ENCODE data around the gene FAF1.
"Not testable (repeated sequence)": the region's sequence is repeated elsewhere in the genome, so short reads cannot be mapped to it uniquely, and the experiment has no call there.

Gene FAF1

DNA sequence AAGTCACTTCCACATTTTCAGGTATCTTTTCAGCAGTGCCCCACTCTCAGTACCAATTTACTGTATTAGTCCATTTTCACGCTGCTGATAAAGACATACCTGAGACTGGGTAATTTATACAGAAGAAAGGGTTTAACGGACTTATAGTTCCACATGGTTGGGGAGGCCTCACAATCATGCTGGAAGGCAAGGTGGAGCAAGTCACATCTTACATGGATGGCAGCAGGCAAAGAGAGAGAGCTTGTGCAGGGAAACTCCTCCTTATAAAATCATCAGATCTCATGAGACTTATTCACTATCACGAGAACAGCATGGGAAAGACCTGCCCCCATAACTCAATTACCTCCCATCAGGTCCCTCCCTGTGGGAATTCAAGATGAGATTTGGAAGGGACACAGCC, 203.5 kb downstream of the FAF1 start:
- ATAC-seq: not testable (repeated sequence)

DNA sequence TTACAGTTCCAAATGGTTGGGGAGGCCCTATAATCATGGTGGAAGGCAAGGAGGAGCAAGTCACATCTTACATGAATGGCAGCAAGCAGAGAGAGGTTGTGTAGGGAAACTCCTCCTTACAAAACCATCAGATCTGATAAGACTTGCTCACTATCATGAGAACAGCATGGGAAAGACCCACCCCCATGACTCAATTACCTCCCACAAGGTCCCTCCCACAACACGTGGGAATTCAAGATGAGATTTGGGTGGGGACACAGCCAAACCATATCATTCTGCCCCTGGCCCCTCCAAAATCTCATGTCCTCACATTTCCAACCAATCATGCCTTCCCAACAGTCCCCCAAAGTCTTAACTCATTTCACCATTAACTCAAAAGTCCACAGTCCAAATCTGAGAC, 205.3 kb downstream of the FAF1 start:
- not testable (repeated sequence) for ATAC-seq

DNA sequence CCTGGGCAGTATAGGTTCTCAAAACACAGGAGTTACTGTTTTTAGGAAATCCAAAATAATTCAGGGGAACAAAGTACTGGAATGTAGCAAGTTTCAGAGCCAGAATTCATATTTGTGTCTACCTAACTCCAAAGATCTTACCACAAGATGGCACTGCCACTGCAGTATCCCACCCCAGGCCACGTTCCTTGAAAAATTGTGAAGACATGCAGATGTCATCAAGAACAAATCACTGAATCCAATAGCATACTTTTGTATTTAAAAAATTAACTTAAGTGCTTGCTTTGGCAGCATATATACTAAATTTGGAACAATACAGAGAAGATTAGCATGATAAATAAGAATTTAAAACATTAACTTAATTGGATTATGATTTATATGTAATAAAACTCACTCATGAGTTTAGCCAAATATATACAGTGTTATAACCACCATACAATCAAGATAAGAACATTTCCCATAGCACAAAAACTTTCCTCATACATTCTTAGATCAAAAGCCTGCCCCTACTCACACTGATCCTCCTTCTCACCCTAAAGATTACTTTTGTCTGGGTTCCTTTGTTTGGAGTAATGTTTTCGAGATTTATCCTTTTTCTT, 209.9 kb downstream of the FAF1 start:
- no peak for ATAC-seq

DNA sequence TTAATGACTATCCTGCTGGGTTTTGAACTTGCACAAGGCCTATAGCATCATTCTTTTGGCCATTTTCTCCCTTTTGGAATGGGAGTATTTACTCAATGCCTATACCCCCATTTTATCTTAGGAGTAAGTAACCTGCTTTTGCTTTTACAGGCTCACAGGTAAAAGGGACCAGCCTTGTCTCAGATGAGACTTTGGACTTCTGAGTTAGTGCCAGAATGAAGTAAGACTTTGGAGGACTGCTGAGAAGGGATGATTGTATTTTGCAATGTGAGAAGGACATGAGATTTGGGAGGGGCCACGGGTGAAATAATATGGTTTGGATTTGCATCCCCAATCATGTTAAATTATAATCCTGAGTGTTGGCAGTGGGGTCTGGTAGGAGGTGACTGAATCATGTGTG, 212.7 kb downstream of the FAF1 start:
- ATAC-seq: no peak

DNA sequence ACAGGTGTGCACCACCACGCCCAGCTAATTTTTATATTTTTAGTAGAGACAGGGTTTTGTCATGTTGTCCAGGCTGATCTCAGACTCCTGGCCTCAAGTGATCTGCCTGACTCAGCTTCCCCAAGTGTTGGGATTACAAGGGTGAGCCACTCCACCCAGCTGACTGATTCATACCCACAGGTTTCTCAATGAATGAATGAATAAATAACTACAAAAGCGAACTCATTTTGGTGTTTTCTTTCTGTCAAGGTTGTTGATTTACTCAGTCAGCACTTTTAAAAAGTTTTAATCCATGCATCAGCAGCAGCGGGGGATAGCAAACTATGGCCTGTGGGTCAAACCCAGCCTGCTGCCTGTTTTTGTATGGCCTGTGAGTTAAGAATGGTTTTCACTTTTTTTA, 217.5 kb downstream of the FAF1 start:
- no peak for ATAC-seq

DNA sequence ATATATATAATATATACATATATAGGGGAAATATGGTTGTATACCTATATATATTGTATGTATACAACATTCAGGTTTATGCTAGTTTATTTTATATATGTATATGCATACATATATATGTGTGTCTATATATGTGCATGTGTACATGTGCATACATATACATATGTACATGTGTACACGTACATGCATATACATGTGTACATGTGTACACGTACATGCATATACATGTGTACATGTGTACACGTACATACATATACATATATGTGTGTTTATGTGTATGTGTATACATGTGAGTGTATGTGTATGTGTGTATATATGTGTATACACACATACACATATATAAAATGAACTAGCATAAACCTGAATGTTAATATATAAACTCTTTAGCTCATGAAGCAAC, 220.9 kb downstream of the FAF1 start:
- no peak for ATAC-seq

DNA sequence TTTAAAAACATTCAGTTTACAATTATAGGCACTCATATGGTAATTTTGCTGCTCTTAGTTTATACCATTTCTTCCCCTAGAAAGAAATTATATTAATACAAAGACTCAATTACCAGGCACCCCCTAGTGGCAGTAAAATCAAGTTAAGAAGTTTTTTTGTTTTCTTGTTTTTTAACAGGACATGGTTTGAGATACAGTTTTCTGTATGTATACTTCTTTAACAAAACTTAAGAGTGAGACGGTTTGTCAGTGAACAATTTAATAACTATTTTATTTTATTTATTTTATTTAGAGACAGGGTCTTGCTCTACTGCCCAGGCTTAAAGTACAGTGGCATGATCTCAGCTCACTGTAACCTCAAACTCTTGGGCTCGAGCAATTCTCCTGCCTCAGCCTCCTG, 224.6 kb downstream of the FAF1 start:
- ATAC-seq: no peak

DNA sequence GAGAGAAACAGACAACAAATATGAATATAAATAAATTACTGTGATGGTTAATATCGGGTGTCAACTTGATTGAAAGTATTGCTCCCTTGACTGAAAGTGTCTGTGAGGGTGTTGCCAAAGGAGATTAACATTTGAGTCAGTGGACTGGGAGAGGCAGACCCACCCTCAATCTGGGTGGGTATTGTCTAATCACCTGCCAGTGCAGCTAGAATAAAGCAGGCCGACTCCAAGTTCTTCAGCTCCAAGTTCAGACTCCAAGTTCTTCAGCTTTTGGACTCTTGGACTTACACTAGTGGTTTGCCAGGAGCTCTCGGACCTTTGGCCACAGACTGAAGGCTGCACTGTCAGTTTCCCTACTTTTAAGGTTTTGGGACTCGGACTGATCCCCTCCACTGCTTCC, 232.5 kb downstream of the FAF1 start:
- ATAC-seq: not testable (repeated sequence)

DNA sequence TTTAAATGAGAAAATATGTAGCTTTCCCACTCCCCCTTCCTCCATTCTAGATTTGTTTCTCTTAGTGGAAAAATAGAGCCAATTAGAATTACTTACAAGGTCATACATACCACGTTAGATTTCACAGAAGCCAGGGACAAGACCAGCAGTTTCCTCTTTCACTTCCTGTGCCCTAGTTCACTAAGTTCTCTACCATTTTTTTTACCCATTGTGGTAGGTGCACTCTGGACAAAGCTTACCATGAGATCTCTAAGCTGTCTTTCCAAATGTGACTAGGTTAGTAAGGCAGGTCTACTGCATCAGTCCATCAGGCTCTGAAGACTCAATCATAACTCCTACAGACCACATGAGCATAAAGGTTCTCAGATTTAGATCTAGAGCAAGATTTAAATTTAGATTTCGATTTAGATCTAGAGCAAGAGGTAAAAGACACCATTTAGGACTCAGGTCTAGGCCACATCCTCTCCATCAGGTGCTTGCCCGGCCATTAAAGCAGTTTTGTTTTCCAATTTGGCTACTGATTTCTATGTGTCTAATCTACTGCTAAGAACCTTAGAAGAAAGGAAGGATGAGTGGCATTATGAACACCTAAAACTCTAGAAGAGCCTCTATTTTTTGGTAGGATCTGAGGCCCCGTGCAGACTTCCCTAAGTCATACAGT, 235.3 kb downstream of the FAF1 start:
- ATAC-seq: peak; percentile 46 to 48

DNA sequence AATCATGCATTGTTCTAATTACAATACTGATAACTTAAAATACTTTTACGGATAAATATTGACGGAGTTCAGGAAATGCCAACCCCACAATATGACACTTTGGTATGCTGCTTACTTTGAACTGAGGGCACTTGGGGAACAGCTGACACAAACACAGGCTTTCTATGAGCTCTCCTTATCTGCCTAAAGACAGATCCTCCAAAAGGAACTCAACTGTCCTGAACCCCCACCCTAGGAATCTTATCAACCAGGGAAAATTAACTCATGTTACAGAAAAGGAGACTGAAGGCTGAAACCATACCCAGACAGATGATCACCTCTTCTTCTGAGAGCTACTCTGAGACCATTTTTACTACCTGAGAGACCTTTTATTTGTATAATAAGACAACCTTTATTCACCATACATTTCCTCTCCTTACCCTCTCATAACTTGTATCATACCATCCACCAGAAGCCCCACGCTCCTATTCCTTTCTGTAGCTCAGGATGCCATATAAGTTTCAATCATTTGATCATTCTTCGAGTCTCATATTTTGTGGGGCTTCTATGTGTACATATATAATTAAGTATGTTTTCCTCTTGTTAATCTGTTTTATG, 239.5 kb downstream of the FAF1 start:
- no peak for ATAC-seq

DNA sequence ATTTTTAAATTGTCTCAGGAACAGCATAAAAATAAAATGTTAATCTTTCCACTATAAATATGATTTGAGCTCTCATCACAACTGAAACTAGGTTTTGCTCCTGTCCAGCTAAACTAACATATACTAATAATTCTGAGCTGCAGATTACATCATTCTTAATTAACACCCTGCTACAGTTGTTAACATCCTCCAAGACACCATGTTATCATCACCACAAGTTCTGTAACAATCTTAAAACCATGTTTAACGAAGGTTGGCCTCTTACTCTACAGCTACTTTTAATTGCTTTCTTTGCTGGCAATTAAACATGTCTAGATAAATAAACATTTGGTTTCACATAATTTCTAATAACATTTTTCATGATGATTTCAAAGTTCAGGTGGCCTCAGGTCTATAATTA, 240.9 kb downstream of the FAF1 start:
- ATAC-seq: no peak

DNA sequence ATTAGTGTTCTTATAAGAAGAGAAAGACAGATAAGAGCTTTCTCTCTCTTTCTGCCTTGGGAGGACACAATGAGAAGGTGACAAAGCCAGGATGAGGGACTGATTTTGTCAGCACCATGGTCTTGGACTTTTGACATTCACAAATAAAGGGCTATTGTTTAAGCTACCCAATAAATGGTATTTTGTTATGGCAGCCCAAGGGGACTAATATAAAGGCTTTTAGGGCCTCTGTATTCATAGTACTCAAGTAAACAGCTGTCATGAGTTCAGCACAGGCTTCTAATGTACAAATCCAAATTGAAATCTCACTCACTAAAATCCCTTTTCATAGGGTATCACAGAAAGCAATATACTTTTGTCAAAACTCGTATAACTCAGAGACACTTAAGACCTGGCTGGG, 242.7 kb downstream of the FAF1 start:
- ATAC-seq: no peak

DNA sequence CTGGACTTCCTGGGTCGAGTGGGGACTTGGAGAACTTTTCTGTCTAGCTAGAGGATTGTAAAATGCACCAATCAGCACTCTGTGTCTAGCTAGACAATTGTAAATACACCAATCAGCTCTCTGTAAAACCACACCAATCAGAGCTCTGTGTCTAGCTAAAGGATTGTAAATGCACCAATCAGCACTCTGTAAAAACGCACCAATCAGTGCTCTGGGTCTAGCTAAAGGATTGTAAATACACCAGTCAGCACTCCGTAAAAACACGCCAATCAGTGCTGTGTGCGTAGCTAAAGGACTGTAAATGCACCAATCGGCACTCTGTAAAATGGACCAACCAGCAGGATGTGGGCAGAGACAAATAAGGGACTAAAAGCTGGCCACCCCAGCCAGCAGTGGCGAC, 243.6 kb downstream of the FAF1 start:
- not testable (repeated sequence) for ATAC-seq

DNA sequence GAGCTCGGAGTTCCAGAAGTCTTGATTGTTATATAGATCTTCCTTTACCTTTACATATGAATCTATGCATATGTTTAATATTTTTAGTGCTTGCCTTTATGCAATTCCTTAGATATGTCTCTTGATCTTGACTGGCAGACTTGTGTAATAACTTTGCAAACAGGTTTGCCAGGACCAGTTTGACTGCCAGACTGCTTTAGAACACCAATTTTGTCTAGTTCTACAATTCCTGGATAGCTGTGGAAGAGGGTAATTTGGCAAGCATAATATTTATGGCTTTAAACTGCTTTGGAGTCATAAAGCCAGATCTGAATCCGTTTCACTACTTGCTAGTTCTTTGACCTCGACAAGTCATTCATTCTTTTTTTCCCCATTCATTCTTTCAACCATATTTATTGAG, 250.0 kb downstream of the FAF1 start:
- no peak for ATAC-seq

DNA sequence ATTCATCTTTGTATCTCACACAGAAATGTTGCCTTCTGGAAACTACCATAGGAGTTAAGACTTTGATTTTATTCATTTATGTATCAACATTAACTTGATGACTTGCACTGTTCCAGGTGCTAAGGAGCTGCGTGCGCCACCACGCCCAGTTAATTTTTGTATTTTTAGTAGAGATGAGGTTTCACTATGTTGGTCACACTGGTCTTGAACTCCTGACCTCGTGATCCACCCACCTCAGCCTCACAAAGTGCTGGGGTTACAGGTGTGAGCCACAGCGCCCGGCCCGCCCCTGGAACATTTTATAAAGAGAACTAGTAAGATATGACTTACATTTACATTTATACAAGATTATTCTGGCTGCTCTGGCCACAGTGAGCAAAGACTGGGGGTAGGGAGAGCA, 252.2 kb downstream of the FAF1 start:
- peak in 1 of 2 donors; percentile 13 for ATAC-seq

DNA sequence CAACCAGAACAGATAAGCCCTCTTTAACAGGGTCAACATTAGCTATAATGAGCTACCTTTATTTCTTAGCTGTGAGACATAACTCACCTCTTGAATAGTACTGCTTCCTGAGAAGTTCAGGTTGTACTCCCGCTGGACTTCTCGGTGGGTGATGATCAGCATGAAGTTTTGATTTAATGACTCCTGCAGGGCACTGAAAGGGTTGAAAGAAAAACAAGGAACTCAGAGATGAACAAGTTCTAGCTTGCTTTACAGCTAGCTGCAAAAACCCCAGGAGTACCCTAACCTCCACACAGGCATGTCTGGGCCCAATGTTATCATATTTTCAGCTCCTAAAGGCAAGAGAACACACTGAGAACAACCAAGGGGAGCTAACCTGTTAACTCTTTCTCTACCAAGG, 254.4 kb downstream of the FAF1 start:
- no peak for ATAC-seq

DNA sequence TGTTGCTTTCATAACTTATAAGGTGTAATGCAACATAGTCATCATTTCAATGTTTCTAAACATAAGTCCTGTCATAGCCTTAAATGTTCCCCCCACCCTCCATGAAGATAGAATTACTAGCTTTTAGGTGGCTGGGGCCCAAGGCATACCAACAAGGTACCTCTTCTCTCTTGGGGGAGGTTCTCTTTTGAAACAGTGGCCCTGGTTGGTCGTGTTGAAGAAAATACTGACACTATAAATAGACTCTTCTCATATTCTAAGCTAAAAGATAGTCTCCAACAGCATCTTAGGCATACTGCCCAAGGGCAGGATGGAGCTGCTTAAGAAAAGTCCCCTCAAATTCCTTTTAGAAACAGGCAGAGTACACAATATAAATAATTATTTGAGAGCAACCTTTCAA, 255.0 kb downstream of the FAF1 start:
- ATAC-seq: peak in 1 of 2 donors; percentile 38

DNA sequence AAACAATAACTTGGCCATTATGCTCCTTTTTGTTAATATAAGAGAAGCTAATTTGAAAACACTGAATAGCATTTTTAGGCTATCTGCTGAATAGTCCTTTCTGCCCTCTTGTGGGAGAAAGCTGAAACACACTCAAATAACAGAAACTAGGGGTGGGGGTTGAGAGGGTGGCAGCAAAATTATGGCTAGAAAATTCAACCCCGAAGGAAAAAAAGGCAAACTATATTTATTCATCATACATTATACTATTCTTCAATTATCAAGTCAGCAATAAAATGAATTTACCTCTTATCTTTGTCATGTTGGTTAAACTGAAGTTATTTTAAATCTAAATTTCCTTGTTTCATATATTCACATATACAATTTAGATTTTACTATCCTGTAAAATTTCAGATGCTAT, 255.9 kb downstream of the FAF1 start:
- no peak for ATAC-seq

DNA sequence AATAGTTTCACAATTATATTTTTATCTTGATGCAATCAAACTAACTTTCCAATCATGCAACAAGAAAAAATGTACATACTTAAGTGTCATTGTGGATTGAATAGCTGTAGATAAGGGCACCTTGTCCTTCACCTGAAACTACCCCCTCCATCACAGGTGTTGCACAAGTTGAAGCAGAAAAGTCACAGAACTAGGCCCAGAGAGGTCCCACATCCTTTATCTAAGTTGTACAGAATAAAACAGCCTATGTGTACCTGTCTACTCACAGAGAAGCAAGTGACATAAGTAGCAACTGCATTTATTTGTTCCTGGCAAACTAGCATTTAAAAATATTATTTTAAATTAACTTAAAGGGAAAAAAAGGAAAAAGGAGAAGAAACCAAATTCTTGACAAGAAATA, 256.8 kb downstream of the FAF1 start:
- no peak for ATAC-seq

DNA sequence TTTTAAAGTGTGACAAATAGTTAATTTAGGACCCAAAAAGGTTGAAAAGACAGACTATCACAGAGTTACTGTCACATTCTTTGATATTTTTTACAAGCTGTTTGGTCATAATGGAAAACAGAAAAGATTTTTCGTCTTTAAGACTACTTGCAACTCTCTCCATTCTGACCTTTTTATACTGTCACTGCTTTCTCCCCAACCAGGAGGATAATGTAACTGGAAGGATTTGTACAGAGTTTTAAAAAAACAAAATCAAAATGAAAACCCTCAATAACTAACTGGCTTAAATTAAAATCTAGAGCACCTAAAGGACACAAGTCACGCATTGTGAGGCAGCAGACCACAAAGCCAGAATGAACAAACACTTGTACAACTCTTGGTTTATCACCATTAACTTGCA, 257.7 kb downstream of the FAF1 start:
- no peak for ATAC-seq

DNA sequence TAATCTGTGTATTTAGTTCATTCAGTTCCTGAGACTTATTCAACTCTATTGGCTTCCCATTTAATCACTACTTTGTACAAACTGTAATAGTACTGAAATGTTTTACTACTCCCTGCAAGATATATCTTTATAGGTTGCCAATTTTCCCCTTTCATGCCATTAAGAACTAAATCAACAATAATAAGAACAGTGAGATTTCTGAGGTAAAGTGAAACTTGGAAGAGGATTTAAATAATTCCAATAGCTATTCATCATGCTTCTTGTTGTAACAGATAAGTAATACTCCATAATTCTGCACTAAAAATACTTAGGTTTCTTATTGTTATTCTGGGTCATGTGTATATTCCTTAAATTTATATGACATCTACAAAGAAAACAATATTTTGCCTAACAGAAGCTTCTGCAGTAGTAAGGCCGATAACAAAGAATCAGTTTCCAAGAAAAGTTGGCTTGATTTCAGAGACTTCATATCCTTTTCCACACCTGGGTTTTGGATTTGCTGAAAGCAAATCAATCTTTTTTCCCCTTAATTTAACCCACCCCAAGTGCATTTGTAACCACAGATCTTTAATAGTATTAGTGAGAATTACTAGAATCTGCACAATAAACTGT, 258.3 kb downstream of the FAF1 start:
- ATAC-seq: no peak

DNA sequence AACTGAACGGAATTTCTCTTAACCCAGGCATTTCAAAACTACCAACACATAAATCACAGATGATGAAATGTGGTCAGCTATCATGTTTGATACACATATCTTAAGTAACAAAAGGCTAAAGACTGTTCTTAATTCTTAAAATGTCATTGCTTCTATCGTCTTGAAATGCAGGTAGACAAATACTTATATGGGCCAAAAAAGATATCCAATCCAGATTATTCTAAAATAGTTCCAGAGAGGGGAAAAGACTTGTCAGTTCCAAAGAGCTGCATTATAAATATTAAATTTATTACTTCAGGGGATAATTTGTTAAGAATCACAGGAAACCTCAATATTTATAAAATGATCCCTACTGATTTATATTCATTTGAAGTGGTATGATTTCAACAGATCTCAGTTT, 259.4 kb downstream of the FAF1 start:
- no peak for ATAC-seq

DNA sequence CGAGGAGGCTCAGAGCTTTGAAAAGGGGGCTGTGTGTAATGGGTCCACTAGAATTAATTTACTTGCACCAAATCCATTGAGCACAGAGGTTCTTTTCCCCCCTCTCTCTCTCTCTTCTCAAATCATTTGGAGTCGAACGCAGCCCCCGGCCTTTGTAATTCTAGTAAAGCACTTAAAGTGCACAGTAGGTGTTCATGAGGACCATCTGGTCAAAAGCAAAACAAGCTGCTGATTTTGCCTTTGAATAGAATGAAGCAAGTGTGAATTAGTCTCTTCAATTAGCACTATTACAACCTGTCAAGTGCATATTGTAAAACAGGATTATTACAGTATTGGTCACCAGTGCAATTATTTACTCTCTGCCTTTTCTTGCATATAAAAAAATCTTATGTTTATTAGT, 259.9 kb downstream of the FAF1 start:
- ATAC-seq: no peak

DNA sequence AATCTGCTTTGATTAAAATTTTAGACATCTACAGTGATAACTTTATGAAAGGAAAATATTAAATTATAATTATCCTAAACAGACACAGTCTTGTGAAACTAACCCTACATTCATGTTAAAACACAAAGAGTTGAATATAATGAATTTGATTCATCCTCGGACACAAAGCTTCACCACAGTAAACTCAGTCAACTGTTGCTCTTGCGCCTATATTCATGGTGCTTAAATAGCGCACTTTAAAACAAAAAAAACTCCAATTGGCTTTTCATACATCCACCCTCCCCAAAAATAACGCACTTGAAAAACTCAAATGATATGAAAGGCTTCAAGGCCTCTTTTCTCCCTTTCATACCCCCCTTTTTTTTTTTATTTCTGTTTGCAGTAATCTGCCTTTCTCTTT, 260.3 kb downstream of the FAF1 start:
- ATAC-seq: no peak
